Head of caudate nucleus (tissue), 42 donors: ENCODE measurements around the gene COBL.
"Not testable (repeated sequence)": the region's sequence is repeated elsewhere in the genome, so short reads cannot be mapped to it uniquely, and the experiment has no call there.

Source experiments
- DNase-seq, 42 donors: peaks; one replicate each; pipeline versions ENCODE4 v3.0.0 to v3.0.0-alpha.2; 2020 to 2021; ENCODE audit warnings: mixed read lengths in 7 of 42
- intact Hi-C: fragments of 100-400 bp; cut with DNase I; formaldehyde crosslinking; loops from one replicate; pipeline ENCODE4 v1.15.0; 2022

COBL gene

GRCh38 chr7:51000956-51001355 lies 315.7 kb downstream of the COBL start:
- intact Hi-C loops = no loop called here
- DNase-seq = no peak

- no peak for DNase-seq
- intact Hi-C loops = no loop called here
Measured at GRCh38 chr7:50994753-50995319, 321.8 kb downstream of the COBL start.

- intact Hi-C loops, DNase-seq: not testable (repeated sequence)
Measured at GRCh38 chr7:50990214-50990613, 326.4 kb downstream of the COBL start.

GRCh38 chr7:50988988-50989387 lies 327.6 kb downstream of the COBL start:
- no peak for DNase-seq
- intact Hi-C loops = no loop called here

GRCh38 chr7:50988465-50988864 lies 328.1 kb downstream of the COBL start:
- intact Hi-C loops = no loop called here
- DNase-seq = no peak

GRCh38 chr7:50985096-50985495 lies 331.5 kb downstream of the COBL start:
- no peak for DNase-seq
- intact Hi-C loops = no loop called here

- intact Hi-C loops = no loop called here
Measured at GRCh38 chr7:50983850-50984249, 332.8 kb downstream of the COBL start.

GRCh38 chr7:50982626-50983025 lies 334.0 kb downstream of the COBL start:
- intact Hi-C loops = no loop called here
- DNase-seq = no peak

More at GRCh38 chr7:50983850-50984249, 332.8 kb downstream of the COBL start:
- DNase-seq = no peak

- DNase-seq = no peak
- intact Hi-C loops = no loop called here
Measured at GRCh38 chr7:50981743-50982142, 334.9 kb downstream of the COBL start.

- no peak for DNase-seq
- intact Hi-C loops = no loop called here
Measured at GRCh38 chr7:50980411-50980810, 336.2 kb downstream of the COBL start.

GRCh38 chr7:50978633-50979215 lies 337.9 kb downstream of the COBL start:
- no peak for DNase-seq
- intact Hi-C loops = no loop called here

GRCh38 chr7:50977421-50977820 lies 339.2 kb downstream of the COBL start:
- intact Hi-C loops = no loop called here

GRCh38 chr7:50976064-50976463 lies 340.5 kb downstream of the COBL start:
- intact Hi-C loops = no loop called here
- DNase-seq = no peak

More at GRCh38 chr7:50977421-50977820, 339.2 kb downstream of the COBL start:
- DNase-seq = no peak

GRCh38 chr7:50974240-50974639 lies 342.4 kb downstream of the COBL start:
- intact Hi-C loops = no loop called here
- DNase-seq = no peak

GRCh38 chr7:50973814-50974213 lies 342.8 kb downstream of the COBL start:
- no peak for DNase-seq
- intact Hi-C loops = no loop called here

- intact Hi-C loops = no loop called here
- no peak for DNase-seq
Measured at GRCh38 chr7:50970092-50970491, 346.5 kb downstream of the COBL start.
